HCT116 (cell line): ENCODE data around the gene TSC22D1. TPM values are rescaled to one million over a fixed set of nuclear protein-coding genes. Genes with fewer than 3 reads are reported as not detected.

Source experiments
- ATAC-seq: fragments of 200-7000 bp; cut with Tn5 transposase; 2 replicates; pipeline ENCODE4 v1.9.1; 2020; ENCODE audit warnings: mild to moderate bottlenecking, moderate library complexity
- BruUV-seq: library from RNA; stranded (reverse); fragments of 400-500 nt; replicated peaks from 2 replicates; lab custom pipeline; 2021; lab: Mats Ljungman, UMichigan
- CTCF ChIA-PET: fragments of 300-600 bp; sonication (Branson Sonifier 250); formaldehyde crosslinking; loops from one replicate; lab custom pipeline; 2021; ENCODE audit warnings: antibody characterized with exemption; lab: Charles Lee
- POLR2A ChIA-PET: fragments of 300-600, 350-600 bp; sonication (Branson Sonifier 250); formaldehyde crosslinking; loops from one replicate; lab custom pipeline; 2021; ENCODE audit warnings: antibody characterized with exemption; lab: Charles Lee
- RAD21 ChIA-PET, 2 experiments: fragments of 300-600 bp; sonication (Branson Sonifier 250); formaldehyde crosslinking; loops; one replicate each; lab custom pipeline; 2023; ENCODE audit warnings: low total read pairs in 2 of 2; ENCODE audit not compliant: uncharacterized antibody in 2 of 2, unreplicated experiment in 2 of 2, low non-redundant PET in 1 of 2; lab: Charles Lee
- DNase-seq: peaks from one replicate; pipeline ENCODE4 v3.0.0-alpha.2; 2010; ENCODE audit warnings: low read depth, low spot score
- H2AFZ ChIP-seq: fragments of 200-600 bp; shearing (Covaris generic), sonication (generic); 2 replicates; pipeline ENCODE4 v1.6.1; 2017; ENCODE audit warnings: low read depth, mixed run types, mixed read lengths, antibody characterized with exemption, low read length; ENCODE audit not compliant: poor library complexity, severe bottlenecking
- H3K27ac ChIP-seq: 2 replicates; pipeline ENCODE4 v1.5.1; 2012; ENCODE audit warnings: low read depth, low read length
- H3K27me3 ChIP-seq: fragments of 200-600 bp; sonication (generic); 2 replicates; pipeline ENCODE4 v1.6.1; 2016; ENCODE audit warnings: mixed run types, low read length, mixed read lengths; ENCODE audit not compliant: insufficient read depth
- H3K36me3 ChIP-seq, 2 experiments: fragments of 200-500 bp in 1 of 2; fragments of 200-600 bp in 1 of 2; sonication (Bioruptor generic) in 1 of 2; sonication (generic) in 1 of 2; 2 replicates each; pipeline versions ENCODE4 v1.5.1 to v1.6.1; 2014 to 2016; ENCODE audit warnings: low read length in 2 of 2, inconsistent platforms in 1 of 2, mixed read lengths in 1 of 2, mixed run types in 1 of 2; ENCODE audit not compliant: insufficient read depth in 2 of 2, control insufficient read depth in 1 of 2
- H3K4me1 ChIP-seq, 2 experiments: fragments of 200-600 bp in 1 of 2; sonication (generic) in 1 of 2; 2 replicates each; pipeline versions ENCODE4 v1.5.1 to v1.6.1; 2012 to 2017; ENCODE audit warnings: low read length in 2 of 2, inconsistent platforms in 1 of 2, mild to moderate bottlenecking in 1 of 2, mixed read lengths in 1 of 2, mixed run types in 1 of 2, moderate library complexity in 1 of 2; ENCODE audit not compliant: insufficient read depth in 2 of 2, control insufficient read depth in 1 of 2
- H3K4me2 ChIP-seq: fragments of 200-600 bp; sonication (generic); 2 replicates; pipeline ENCODE4 v1.6.1; 2017; ENCODE audit warnings: mixed run types, low read length, mixed read lengths
- H3K4me3 ChIP-seq, 2 experiments: fragments of 200-600 bp in 1 of 2; sonication (generic) in 1 of 2; replicated peaks in 1 of 2; 2 replicates each; pipeline ENCODE4 v1.5.1; 2011 to 2016; ENCODE audit warnings: low read length in 2 of 2, control low read depth in 1 of 2, low read depth in 1 of 2, mild to moderate bottlenecking in 1 of 2, mixed read lengths in 1 of 2, mixed run types in 1 of 2
- H3K79me2 ChIP-seq: fragments of 200-600 bp; sonication (generic); 2 replicates; pipeline ENCODE4 v1.6.1; 2017; ENCODE audit warnings: mild to moderate bottlenecking, mixed run types, low read length, moderate library complexity, mixed read lengths; ENCODE audit not compliant: insufficient read depth
- H3K9ac ChIP-seq: fragments of 200-600 bp; sonication (generic); 2 replicates; pipeline ENCODE4 v1.6.1; 2016; ENCODE audit warnings: low read length, mixed read lengths
- H3K9me2 ChIP-seq: fragments of 200-600 bp; sonication (generic), shearing (Covaris generic); 2 replicates; pipeline ENCODE4 v1.6.1; 2017; ENCODE audit warnings: mixed run types, mild to moderate bottlenecking, moderate library complexity; ENCODE audit not compliant: insufficient read depth
- H3K9me3 ChIP-seq, 2 experiments: fragments of 200-500 bp in 1 of 2; fragments of 200-600 bp in 1 of 2; sonication (Bioruptor generic) in 1 of 2; sonication (generic) in 1 of 2; 2 replicates each; pipeline ENCODE4 v1.6.1; 2014 to 2017; ENCODE audit warnings: low read length in 2 of 2, mixed read lengths in 2 of 2, inconsistent platforms in 1 of 2, low read depth in 1 of 2, mild to moderate bottlenecking in 1 of 2, mixed run types in 1 of 2, moderate library complexity in 1 of 2; ENCODE audit not compliant: control insufficient read depth in 1 of 2, insufficient read depth in 1 of 2
- H4K20me1 ChIP-seq: fragments of 200-600 bp; sonication (generic), shearing (Covaris generic); 2 replicates; pipeline ENCODE4 v1.6.1; 2017; ENCODE audit warnings: mixed run types, mild to moderate bottlenecking, moderate library complexity; ENCODE audit not compliant: insufficient read depth
- CBX3 ChIP-seq: IDR thresholded peaks from 2 replicates; pipeline ENCODE4 v1.6.1; 2012; ENCODE audit warnings: low read depth
- CTCF ChIP-seq, 3 experiments: fragments of 200-600 bp in 1 of 3; sonication (generic) in 1 of 3; IDR thresholded peaks in 2 of 3; conservative IDR thresholded peaks in 1 of 3; 2 replicates each; pipeline ENCODE4 v1.5.1; 2012 to 2017; ENCODE audit warnings: low read depth in 2 of 3, low read length in 2 of 3, antibody characterized with exemption in 1 of 3, borderline replicate concordance in 1 of 3, control low read depth in 1 of 3, mild to moderate bottlenecking in 1 of 3, mixed read lengths in 1 of 3, mixed run types in 1 of 3, moderate library complexity in 1 of 3; ENCODE audit not compliant: insufficient read depth in 1 of 3
- EGR1 ChIP-seq: IDR thresholded peaks from 2 replicates; pipeline ENCODE4 v1.6.1; 2012; ENCODE audit warnings: low read depth
- ELF1 ChIP-seq: IDR thresholded peaks from 2 replicates; pipeline ENCODE4 v1.6.1; 2012; ENCODE audit warnings: low read depth, borderline replicate concordance
- EZH2 ChIP-seq: fragments of 200-600 bp; sonication (generic); IDR thresholded peaks from 2 replicates; pipeline ENCODE4 v1.6.1; 2017; ENCODE audit warnings: antibody characterized with exemption, mixed run types
- EZH2phosphoT487 ChIP-seq: fragments of 200-600 bp; IDR thresholded peaks from 2 replicates; pipeline ENCODE4 v1.6.1; 2018; ENCODE audit warnings: antibody characterized with exemption, borderline replicate concordance
- FOSL1 ChIP-seq: IDR thresholded peaks from 2 replicates; pipeline ENCODE4 v1.6.1; 2012; ENCODE audit warnings: low read depth
- JUND ChIP-seq: IDR thresholded peaks from 2 replicates; pipeline ENCODE4 v1.6.1; 2012
- MAX ChIP-seq: IDR thresholded peaks from 2 replicates; pipeline ENCODE4 v1.6.1; 2012
- POLR2A ChIP-seq: IDR thresholded peaks from 2 replicates; pipeline ENCODE4 v1.7.0; 2011; ENCODE audit warnings: borderline replicate concordance; ENCODE audit not compliant: insufficient read depth, insufficient read length; ENCODE audit errors: extremely low read depth
- POLR2AphosphoS5 ChIP-seq: IDR thresholded peaks from 2 replicates; pipeline ENCODE4 v1.6.1; 2011; ENCODE audit warnings: mild to moderate bottlenecking, low read depth, low read length, moderate library complexity
- RAD21 ChIP-seq: IDR thresholded peaks from 2 replicates; pipeline ENCODE4 v1.6.1; 2012; ENCODE audit warnings: low read depth, mild to moderate bottlenecking
- SIN3A ChIP-seq: IDR thresholded peaks from 2 replicates; pipeline ENCODE4 v1.6.1; 2012; ENCODE audit warnings: low read depth
- SRF ChIP-seq: IDR thresholded peaks from 2 replicates; pipeline ENCODE4 v1.6.1; 2012; ENCODE audit warnings: low read depth
- TCF7L2 ChIP-seq: IDR thresholded peaks from 2 replicates; pipeline ENCODE4 v1.7.0; 2011; ENCODE audit warnings: borderline replicate concordance, inconsistent platforms; ENCODE audit not compliant: insufficient read depth, insufficient read length; ENCODE audit errors: extremely low read depth
- YY1 ChIP-seq: IDR thresholded peaks from 2 replicates; pipeline ENCODE4 v1.6.1; 2011; ENCODE audit warnings: low read length, low read depth, moderate library complexity, mild to moderate bottlenecking; ENCODE audit not compliant: insufficient replicate concordance; ENCODE audit errors: extremely low read depth
- ZFX ChIP-seq: fragments of 450-650 bp; IDR thresholded peaks from 2 replicates; pipeline ENCODE4 v1.6.1; 2017
- intact Hi-C: fragments of 100-400 bp; cut with micrococcal nuclease; formaldehyde crosslinking; loops from 2 replicates; pipeline ENCODE4 v1.10.0; 2022
- total RNA-seq: library from RNA; stranded (reverse); gene quantifications from one replicate; pipeline ENCODE4 v1.2.1, GENCODE V29; 2021; ENCODE audit not compliant: unreplicated experiment

Gene TSC22D1
- total RNA-seq, 1 experiment from 2014 or later = 268 TPM

GRCh38 chr13:44484562-44485138 is 91.5 kb downstream of the TSC22D1 start (continued):
- no peak for TF ChIP-seq CTCF (IDR thresholded peaks at IDR 0.05 in 2 of 3, conservative IDR thresholded peaks at IDR 0.05 in 1 of 3; ENCODE audit: borderline replicate concordance in 1 of 3, insufficient read depth in 1 of 3, low read depth in 2 of 3, low read length in 2 of 3)
- TF ChIP-seq EZH2phosphoT487 = no peak
- TF ChIP-seq TCF7L2 = no peak

- Histone ChIP-seq H3K4me1 (peaks cover 13 to 30% of the 10 kb centered on the region in 2 experiments), H3K9me2 (no peaks in the 10 kb centered on the region), H3K27me3 (no peaks in the 10 kb centered on the region), H3K79me2 (no peaks in the 10 kb centered on the region), H3K36me3 (no peaks in the 10 kb centered on the region), H3K9ac (peak overlapping the region; percentile 50), H2AFZ (peak overlapping the region; percentile 52), H4K20me1 (no peaks in the 10 kb centered on the region), H3K4me2 (peak overlapping the region; percentile 71), H3K9me3 (no peaks in the 10 kb centered on the region), H3K4me3 (peak overlapping the region; percentile 42 to 53), H3K27ac (peak overlapping the region; percentile 42)
- ChIA-PET POLR2A (interaction anchor here (0.8 to 3.6 kb wide), 6 partner anchors 8 to 566 kb away, joined by 3 to 28 read pairs (median 5); no protein-coding TSS in a partner anchor), CTCF (interaction anchor here (0.9 to 2.1 kb wide), 7 partner anchors 8 to 569 kb away, joined by 3 to 7 read pairs (median 6); no protein-coding TSS in a partner anchor), RAD21 (interaction anchor here in 1 of 2 experiments (0.8 kb wide), 1 partner anchor 39 kb away, joined by 4 read pairs; no protein-coding TSS in a partner anchor)
- peak; percentile 75 for DNase-seq
- no TSS peak for BruUV-seq
- intact Hi-C loops = loop anchor here (5.0 kb wide), 1 partner anchor 37 kb away; no protein-coding TSS in a partner anchor
- peak; percentile 89 for ATAC-seq
- TF ChIP-seq EZH2 = no peak
- TF ChIP-seq ELF1 = peak; percentile 53
- no peak for TF ChIP-seq SRF
- 0 out of 2 replicates have a peak, but pooled peaks have one; percentile 57 for TF ChIP-seq SIN3A
- TF ChIP-seq FOSL1 = peak; percentile 54
- peak in 2 of 3 experiments; percentile 29 to 31; a peak in 3 of 6 replicates for TF ChIP-seq CTCF (IDR thresholded peaks at IDR 0.05 in 2 of 3, conservative IDR thresholded peaks at IDR 0.05 in 1 of 3; ENCODE audit: borderline replicate concordance in 1 of 3, insufficient read depth in 1 of 3, low read depth in 2 of 3, low read length in 2 of 3)
- TF ChIP-seq POLR2AphosphoS5 = peak; percentile 82
- TF ChIP-seq YY1 = peak; percentile 48
- peak; percentile 63 for TF ChIP-seq MAX
- no peak for TF ChIP-seq RAD21
- peak; percentile 75 for TF ChIP-seq POLR2A
- peak; percentile 43; the same call in 1 of the 2 replicates for TF ChIP-seq JUND
- peak; percentile 43; the same call in 1 of the 2 replicates for TF ChIP-seq ZFX
- peak; percentile 57; the same call in 1 of the 2 replicates for TF ChIP-seq CBX3
- TF ChIP-seq TCF7L2 = peak; percentile 28
- TF ChIP-seq EGR1 = 0 out of 2 replicates have a peak, but pooled peaks have one; percentile 0
Measured at GRCh38 chr13:44474122-44474910, 101.8 kb downstream of the TSC22D1 start.
